Measurements from ENCODE around the gene ABCA1. TPM values are rescaled to one million over a fixed set of nuclear protein-coding genes. Genes with fewer than 3 reads are reported as not detected.

ABCA1 gene
- total RNA-seq, 1 donor from 2014 or later: 10.8 TPM

DNA sequence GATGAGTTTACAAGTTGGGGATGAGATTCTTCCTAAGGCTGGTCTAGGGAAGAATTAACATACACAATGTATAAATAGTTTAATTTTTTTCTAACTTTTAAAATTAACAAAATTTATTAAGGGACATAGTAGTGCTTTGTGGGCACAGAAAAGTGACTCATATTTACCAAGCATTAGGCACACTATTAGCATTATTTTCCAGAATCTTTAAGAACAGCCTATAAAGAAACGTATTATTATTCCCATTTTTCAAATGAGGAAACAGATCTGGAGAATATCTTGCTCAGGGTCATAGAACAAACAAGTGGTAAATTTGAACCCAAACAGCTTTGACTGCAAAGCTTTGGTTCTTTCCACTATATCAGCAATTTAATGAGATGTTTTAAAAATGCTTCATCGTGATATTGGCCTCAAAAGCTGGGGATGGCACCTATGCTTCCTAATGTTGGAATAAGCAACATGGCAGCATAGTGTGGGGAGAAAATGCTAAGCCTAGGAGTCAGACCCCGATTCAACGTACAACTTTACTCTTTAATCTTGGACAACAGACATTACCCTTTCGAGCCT is 55.9 kb downstream of the ABCA1 start:
- no peaks in the 10 kb centered on the region for H3K9me3 ChIP-seq (replicated peaks)
- intact Hi-C loops (cut with micrococcal nuclease): no loop called here
- H3K27ac ChIP-seq (replicated peaks): no peak overlapping the region
- H3K27me3 ChIP-seq (ENCODE audit: low read depth): no peaks in the 10 kb centered on the region
- no peak for DNase-seq
- H3K36me3 ChIP-seq: peaks cover 18% of the 10 kb centered on the region
- peaks cover 69% of the 10 kb centered on the region for H3K4me1 ChIP-seq
- H3K4me3 ChIP-seq: no peak overlapping the region
- TF ChIP-seq, protein P1, sequence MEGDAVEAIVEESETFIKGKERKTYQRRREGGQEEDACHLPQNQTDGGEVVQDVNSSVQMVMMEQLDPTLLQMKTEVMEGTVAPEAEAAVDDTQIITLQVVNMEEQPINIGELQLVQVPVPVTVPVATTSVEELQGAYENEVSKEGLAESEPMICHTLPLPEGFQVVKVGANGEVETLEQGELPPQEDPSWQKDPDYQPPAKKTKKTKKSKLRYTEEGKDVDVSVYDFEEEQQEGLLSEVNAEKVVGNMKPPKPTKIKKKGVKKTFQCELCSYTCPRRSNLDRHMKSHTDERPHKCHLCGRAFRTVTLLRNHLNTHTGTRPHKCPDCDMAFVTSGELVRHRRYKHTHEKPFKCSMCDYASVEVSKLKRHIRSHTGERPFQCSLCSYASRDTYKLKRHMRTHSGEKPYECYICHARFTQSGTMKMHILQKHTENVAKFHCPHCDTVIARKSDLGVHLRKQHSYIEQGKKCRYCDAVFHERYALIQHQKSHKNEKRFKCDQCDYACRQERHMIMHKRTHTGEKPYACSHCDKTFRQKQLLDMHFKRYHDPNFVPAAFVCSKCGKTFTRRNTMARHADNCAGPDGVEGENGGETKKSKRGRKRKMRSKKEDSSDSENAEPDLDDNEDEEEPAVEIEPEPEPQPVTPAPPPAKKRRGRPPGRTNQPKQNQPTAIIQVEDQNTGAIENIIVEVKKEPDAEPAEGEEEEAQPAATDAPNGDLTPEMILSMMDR (IDR thresholded peaks at IDR 0.05; ENCODE audit: borderline replicate concordance): no peak

DNA sequence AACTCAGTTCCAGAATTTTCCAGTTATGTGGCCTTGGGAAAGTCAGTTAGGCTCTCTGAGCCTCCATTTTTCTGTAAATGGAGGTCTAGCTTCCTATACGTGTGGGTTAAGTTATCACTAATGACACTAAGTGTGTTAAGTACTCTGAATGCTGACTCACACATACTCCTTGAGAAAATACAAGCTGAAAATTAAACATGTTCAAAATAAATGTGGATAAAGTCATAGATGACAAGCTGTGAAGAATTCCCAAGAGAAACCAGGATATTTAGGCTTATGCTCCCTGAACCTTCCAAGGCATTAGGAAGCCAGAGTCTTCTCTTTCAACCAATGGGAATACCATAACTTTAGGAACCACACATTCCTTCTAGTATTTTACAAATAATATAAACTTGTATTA is 58.1 kb downstream of the ABCA1 start:
- TF ChIP-seq, protein P1 (IDR thresholded peaks at IDR 0.05; ENCODE audit: borderline replicate concordance): no peak
- H3K4me1 ChIP-seq: peaks cover 69% of the 10 kb centered on the region
- no peak overlapping the region for H3K4me3 ChIP-seq
- no peak for DNase-seq
- H3K27ac ChIP-seq (replicated peaks): peak overlapping the region; percentile 79
- peaks cover 6% of the 10 kb centered on the region for H3K36me3 ChIP-seq
- no peaks in the 10 kb centered on the region for H3K9me3 ChIP-seq (replicated peaks)
- H3K27me3 ChIP-seq (ENCODE audit: low read depth): no peaks in the 10 kb centered on the region
- intact Hi-C loops (cut with micrococcal nuclease): loop anchor here (5.0 to 10.0 kb wide), 2 partner anchors 55 to 542 kb away; partner anchors contain the start of gene ABCA1

DNA sequence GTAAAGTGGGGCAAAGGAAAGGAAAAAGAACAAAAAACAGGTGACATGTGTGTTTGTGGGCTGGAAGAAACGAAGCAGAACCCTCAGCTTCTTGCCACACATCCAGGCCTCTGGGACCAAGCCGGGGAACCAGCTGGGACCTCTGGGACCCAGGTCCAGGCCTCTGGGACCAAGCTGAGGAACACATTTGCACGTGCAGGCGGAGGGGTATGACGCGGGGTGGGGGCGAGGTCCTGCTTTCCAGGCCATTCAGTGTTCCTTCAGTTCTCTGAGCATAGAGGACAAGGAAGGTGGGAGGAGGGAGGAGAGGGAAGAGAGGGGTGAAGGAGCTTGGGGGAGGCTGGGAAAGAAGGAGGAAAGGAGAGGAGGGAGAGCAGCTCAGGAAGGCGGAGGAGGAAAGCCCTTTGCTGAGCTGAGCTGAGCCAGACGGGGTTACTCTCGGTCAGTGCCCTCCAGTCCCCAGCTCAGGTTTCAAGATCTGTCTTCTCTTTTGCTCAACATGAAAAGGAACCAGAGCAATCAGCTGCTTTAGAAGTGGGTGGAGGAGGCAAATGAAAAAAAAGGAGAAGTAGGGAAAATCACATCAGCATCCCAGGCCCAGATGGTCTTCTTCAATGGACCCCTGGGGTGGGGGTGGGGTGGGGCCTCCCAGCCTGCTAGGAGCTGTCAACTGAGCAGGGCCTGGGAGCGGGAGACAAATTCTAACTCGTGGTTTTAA is 59.1 kb downstream of the ABCA1 start:
- no peaks in the 10 kb centered on the region for H3K9me3 ChIP-seq (replicated peaks)
- peaks cover 6% of the 10 kb centered on the region for H3K36me3 ChIP-seq
- peak overlapping the region; percentile 79 for H3K27ac ChIP-seq (replicated peaks)
- DNase-seq: peak; percentile 69
- intact Hi-C loops (cut with micrococcal nuclease): loop anchor here (5.0 to 10.0 kb wide), 2 partner anchors 56 to 543 kb away; partner anchors contain the start of gene ABCA1
- no peaks in the 10 kb centered on the region for H3K27me3 ChIP-seq (ENCODE audit: low read depth)
- TF ChIP-seq, protein P1 (IDR thresholded peaks at IDR 0.05; ENCODE audit: borderline replicate concordance): no peak
- H3K4me3 ChIP-seq: no peak overlapping the region
- peaks cover 75% of the 10 kb centered on the region for H3K4me1 ChIP-seq

DNA sequence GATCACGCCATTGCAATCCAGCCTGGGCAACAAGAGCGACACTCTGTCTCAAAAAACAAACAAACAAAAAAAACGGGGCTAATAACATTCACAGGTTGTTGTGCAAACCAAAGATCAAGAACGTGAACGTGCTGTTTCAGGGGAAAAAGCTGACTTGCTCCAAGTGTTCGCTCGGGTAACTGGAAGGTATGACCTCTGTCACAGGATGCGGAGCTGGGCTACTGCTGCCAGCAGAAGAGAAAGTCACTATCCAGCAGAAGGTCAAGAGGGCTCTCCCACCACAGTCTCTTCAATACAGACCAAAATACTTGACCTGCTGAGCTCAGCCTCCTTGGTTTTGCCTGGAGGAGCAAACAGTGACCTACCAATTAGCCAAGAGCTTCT is 59.7 kb downstream of the ABCA1 start:
- intact Hi-C loops (cut with micrococcal nuclease): loop anchor here (5.0 to 10.0 kb wide), 2 partner anchors 57 to 544 kb away; partner anchors contain the start of gene ABCA1
- H3K36me3 ChIP-seq: peaks cover 6% of the 10 kb centered on the region

DNA sequence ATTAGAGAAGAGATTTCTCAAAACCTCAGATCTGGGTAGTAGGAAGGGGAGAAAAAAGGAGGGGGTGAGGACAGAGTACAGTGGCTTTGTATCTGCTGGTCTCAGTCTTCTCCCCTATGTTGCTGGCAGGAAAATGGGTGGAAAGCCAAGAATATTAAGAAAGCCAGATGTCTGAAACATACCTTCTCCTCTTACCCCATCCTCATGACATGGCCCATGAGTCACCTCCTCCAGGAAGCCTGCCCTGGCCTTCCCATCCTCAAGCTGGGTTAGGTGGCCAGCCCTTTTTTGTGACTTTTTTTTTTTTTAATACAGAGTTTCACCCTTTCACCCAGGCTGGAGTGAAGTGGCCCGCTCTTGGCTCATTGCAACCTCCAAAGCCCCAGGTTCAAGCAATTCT is 61.8 kb downstream of the ABCA1 start:
- peaks cover 11% of the 10 kb centered on the region for H3K36me3 ChIP-seq

More for the DNA sequence above, 59.7 kb downstream of the ABCA1 start:
- TF ChIP-seq, protein P1 (IDR thresholded peaks at IDR 0.05; ENCODE audit: borderline replicate concordance): no peak
- Histone ChIP-seq H3K27ac (replicated peaks) (peak overlapping the region; percentile 79), H3K4me3 (no peak overlapping the region), H3K4me1 (peaks cover 75% of the 10 kb centered on the region), H3K27me3 (ENCODE audit: low read depth) (no peaks in the 10 kb centered on the region), H3K9me3 (replicated peaks) (no peaks in the 10 kb centered on the region)
- DNase-seq: no peak

More for the DNA sequence above, 61.8 kb downstream of the ABCA1 start:
- TF ChIP-seq, protein P1 (IDR thresholded peaks at IDR 0.05; ENCODE audit: borderline replicate concordance): no peak
- Histone ChIP-seq H3K9me3 (replicated peaks) (no peaks in the 10 kb centered on the region), H3K4me1 (peaks cover 61% of the 10 kb centered on the region), H3K27me3 (ENCODE audit: low read depth) (no peaks in the 10 kb centered on the region), H3K27ac (replicated peaks) (no peak overlapping the region), H3K4me3 (no peak overlapping the region)
- DNase-seq: no peak
- intact Hi-C loops (cut with micrococcal nuclease): loop anchor here (5.0 to 10.0 kb wide), 2 partner anchors 59 to 546 kb away; partner anchors contain the start of gene ABCA1
